ENCODE results near the gene ARL15.

GRCh38 chr5:54312499-54312898 lies 2.1 kb upstream of the ARL15 start:
- no peak for TF ChIP-seq ELF1 (IDR thresholded peaks at IDR 0.05)
- TF ChIP-seq CTCF (IDR thresholded peaks at IDR 0.05): no peak
- TF ChIP-seq FOXJ3 (CRISPR knock-in tag; IDR thresholded peaks at IDR 0.05): no peak
- no peak for TF ChIP-seq EP300 (IDR thresholded peaks at IDR 0.05; ENCODE audit: borderline replicate concordance in 1 of 2, low read depth in 1 of 2, low read length in 1 of 2)
- no peak for TF ChIP-seq IRF3 (IDR thresholded peaks at IDR 0.05; ENCODE audit: low read depth, low read length)
- no peak for TF ChIP-seq RAD21 (IDR thresholded peaks at IDR 0.05; ENCODE audit: low read length)
- TF ChIP-seq SIN3A (IDR thresholded peaks at IDR 0.05; ENCODE audit: borderline replicate concordance, low read depth, low read length): no peak
- TF ChIP-seq PBX3 (IDR thresholded peaks at IDR 0.05): no peak
- no peak for TF ChIP-seq SMC3 (IDR thresholded peaks at IDR 0.05; ENCODE audit: low read depth, low read length)
- TF ChIP-seq MXI1 (IDR thresholded peaks at IDR 0.05; ENCODE audit: low read depth, low read length): no peak

Data from SK-N-SH (cell line).